Kidney epithelial cell (primary cell): ENCODE measurements around the gene IQGAP3. TPM values are rescaled to one million over a fixed set of nuclear protein-coding genes. Genes with fewer than 3 reads are reported as not detected.
"Not testable (repeated sequence)": the region's sequence is repeated elsewhere in the genome, so short reads cannot be mapped to it uniquely, and the experiment has no call there.

Source experiments
- DNase-seq: peaks from one replicate; pipeline ENCODE4 v3.0.0-alpha.2; 2010; ENCODE audit warnings: low read depth
- H3K27me3 ChIP-seq: 2 replicates; pipeline ENCODE4 v1.6.0; 2011; ENCODE audit warnings: low read length; ENCODE audit not compliant: control insufficient read depth, insufficient read depth
- H3K36me3 ChIP-seq: 2 replicates; pipeline ENCODE4 v1.5.1; 2011; ENCODE audit warnings: low read length; ENCODE audit not compliant: control insufficient read depth, insufficient read depth
- H3K4me3 ChIP-seq: 2 replicates; pipeline ENCODE4 v1.5.1; 2011; ENCODE audit warnings: low read depth, mild to moderate bottlenecking, control low read depth, low read length
- total RNA-seq: library from RNA; depleted of rRNA; stranded (reverse); fragments of >200 nt; gene quantifications from 2 replicates; pipeline ENCODE4 v1.2.3, GENCODE V29; 2015
- TF ChIP-seq, protein P1 (sequence below): IDR thresholded peaks from 2 replicates; pipeline ENCODE4 v1.5.1; 2011; ENCODE audit warnings: mild to moderate bottlenecking, moderate library complexity, low read length, control low read depth, inconsistent platforms; ENCODE audit not compliant: insufficient read depth, poor library complexity, severe bottlenecking

IQGAP3 gene
- total RNA-seq, 1 donor from 2014 or later: 8.0 TPM

DNA sequence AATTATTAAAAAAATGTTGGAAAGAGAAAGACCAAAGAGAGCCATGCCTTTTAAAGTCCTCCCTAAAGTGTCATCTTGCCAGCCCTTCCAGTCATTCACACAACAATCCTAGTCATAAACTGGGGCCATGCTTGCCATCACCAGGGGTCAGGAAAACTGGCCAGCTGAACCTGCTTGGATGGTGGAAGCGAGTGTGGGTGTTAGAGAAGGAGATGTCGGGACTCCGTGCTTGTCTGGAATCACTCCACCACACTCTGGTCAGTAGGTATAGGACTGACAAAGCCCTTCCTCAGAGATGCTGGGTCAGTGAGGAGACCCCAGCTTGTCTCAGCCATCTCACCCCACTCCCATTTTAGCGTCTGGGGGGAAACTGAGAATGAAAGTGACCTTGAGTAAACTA, 43.6 kb upstream of the IQGAP3 start:
- TF ChIP-seq, protein P1, sequence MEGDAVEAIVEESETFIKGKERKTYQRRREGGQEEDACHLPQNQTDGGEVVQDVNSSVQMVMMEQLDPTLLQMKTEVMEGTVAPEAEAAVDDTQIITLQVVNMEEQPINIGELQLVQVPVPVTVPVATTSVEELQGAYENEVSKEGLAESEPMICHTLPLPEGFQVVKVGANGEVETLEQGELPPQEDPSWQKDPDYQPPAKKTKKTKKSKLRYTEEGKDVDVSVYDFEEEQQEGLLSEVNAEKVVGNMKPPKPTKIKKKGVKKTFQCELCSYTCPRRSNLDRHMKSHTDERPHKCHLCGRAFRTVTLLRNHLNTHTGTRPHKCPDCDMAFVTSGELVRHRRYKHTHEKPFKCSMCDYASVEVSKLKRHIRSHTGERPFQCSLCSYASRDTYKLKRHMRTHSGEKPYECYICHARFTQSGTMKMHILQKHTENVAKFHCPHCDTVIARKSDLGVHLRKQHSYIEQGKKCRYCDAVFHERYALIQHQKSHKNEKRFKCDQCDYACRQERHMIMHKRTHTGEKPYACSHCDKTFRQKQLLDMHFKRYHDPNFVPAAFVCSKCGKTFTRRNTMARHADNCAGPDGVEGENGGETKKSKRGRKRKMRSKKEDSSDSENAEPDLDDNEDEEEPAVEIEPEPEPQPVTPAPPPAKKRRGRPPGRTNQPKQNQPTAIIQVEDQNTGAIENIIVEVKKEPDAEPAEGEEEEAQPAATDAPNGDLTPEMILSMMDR: no peak
- no peaks in the 10 kb centered on the region for H3K36me3 ChIP-seq
- no peak overlapping the region for H3K4me3 ChIP-seq
- H3K27me3 ChIP-seq: peaks cover 31% of the 10 kb centered on the region
- DNase-seq: no peak

DNA sequence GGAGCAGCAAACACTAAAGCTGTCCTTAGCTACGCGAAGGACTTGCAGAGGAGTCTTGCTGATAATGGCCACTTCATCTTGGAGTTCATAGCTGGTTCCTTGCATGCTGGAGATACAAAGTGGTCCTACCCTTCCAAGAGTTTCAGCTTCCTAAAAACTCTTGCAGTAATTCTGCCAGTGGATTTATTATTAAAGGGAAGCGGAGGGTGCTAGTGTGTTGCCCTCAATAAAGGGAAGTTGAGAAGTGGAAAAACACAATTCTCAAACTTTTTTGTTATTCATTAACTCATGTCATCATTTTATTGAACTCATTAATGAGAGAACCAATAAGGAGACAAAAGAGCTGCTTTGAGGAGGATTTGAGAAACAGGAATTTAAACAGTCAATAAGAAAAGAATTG, 40.3 kb upstream of the IQGAP3 start:
- DNase-seq: no peak
- Histone ChIP-seq H3K36me3 (no peaks in the 10 kb centered on the region), H3K27me3 (peaks cover 22% of the 10 kb centered on the region), H3K4me3 (no peak overlapping the region)
- TF ChIP-seq, protein P1: no peak

DNA sequence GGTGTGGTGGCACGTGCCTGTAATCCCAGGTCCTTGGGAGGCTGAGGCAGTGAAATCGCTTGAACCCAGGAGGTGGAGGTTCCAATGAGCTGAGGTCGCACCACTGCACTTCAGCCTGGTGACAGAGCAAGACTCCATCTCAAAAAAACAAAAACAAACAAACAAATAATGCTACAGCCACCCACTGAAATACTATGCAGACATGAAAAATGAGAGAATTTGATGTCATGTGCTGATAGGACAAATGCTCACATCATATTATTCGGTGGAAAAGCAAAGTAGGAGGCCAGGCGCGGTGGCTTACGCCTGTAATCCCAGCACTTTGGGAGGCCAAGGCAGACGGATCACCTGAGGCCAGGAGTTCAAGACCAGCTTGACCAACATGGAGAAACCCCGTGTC, 37.7 kb upstream of the IQGAP3 start:
- not testable (repeated sequence) for H3K4me3 ChIP-seq, DNase-seq, H3K36me3 ChIP-seq, H3K27me3 ChIP-seq

DNA sequence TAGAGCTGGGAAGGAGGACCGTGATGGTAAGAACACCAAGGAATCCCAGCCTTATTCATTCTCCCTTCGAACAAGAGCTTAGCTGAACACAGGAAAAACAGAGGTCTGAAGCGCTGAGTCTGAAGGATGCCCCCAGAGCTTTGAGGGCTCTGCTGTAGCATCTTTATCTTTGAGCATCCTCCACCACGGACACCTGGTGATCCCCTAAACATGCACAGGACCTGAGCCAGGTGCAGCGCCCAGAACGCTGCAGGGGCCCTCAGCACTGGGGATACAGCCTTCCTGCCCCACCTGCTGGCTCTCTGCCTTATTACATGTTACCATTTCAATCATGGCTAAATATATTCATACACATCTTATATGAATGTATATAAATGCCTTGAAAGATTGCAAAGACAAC, 36.6 kb upstream of the IQGAP3 start:
- DNase-seq: no peak
- TF ChIP-seq, protein P1: peak; percentile 76
- Histone ChIP-seq H3K27me3 (peaks cover 6% of the 10 kb centered on the region), H3K36me3 (no peaks in the 10 kb centered on the region), H3K4me3 (no peak overlapping the region)

DNA sequence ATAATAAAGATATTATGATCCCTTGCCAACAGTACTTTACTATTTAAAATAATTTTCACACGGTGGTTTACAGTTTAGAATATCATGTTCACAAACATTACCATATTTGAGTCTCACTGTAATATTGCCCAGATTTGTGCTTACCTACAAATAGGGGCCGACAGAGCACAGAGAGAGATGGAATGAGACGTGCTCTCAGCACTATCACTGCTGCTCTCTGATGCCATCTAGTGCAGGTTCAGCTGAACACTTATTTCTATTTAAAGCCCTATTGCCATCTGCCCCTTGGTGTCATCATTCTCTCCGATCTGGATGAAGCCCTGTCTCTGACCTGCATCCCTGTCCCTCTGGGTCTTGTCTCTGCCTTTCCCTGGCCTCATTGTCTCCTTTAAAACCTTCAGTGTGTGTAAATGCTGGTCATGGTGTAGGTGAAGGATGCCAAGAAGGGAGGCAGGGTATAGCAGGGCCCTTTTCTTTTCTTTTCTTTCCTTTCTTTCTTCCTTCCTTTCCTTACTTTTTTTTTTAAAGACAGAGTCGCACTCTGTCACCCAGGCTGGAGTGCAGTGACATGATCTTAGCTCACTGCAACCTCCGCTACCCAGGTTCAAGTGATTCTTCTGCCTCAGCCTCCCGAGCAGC, 35.8 kb upstream of the IQGAP3 start:
- Histone ChIP-seq H3K36me3 (no peaks in the 10 kb centered on the region), H3K4me3 (no peak overlapping the region), H3K27me3 (peaks cover 6% of the 10 kb centered on the region)
- DNase-seq: no peak
- TF ChIP-seq, protein P1: peak; percentile 81

DNA sequence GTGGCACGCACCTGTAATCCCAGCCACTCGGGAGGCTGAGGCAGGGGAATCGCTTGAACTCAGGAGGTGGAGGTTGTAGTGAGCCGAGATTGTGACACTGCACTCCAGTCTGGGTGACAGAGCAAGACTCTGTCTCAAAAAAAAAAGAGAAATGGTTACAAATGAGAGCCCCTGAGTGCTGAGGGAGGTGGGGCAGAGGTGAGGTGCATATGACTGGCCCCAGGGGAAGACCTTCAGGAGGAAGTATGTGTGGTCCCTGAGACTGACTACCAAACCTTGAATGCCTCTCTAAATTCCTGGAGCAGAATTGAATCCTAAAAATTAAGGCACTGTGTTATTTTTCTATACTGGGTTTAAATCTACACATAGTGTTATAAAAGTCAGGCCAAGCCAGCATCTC, 35.0 kb upstream of the IQGAP3 start:
- DNase-seq, H3K27me3 ChIP-seq, H3K36me3 ChIP-seq, H3K4me3 ChIP-seq: not testable (repeated sequence)

DNA sequence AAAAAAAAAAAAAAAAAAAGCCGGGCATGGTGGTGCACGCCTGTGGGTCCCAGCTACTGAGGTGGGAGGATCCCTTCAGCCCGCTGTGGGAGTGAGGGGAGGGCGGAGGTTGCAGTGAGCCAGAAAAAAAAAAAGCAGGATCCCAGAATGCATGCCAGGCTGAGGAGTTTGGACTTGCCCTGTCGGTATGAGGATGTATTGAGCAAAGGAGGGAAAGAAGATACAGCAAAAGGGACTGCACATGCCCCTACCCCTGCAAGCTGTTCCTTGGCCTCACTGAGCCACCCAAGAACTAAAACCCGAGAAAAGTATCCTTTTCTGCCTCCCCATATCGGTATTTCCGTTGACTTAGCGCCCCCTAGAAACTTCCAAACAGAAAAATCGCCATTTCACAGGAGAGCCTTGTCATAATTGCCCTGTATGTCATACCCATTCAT, 30.2 kb upstream of the IQGAP3 start:
- Histone ChIP-seq H3K27me3 (no peaks in the 10 kb centered on the region), H3K4me3 (no peak overlapping the region), H3K36me3 (peaks cover 1% of the 10 kb centered on the region)
- TF ChIP-seq, protein P1: peak; percentile 52
- no peak for DNase-seq
